Left lung (tissue), 10 donors: ENCODE measurements around the gene TPO. TPM values are rescaled to one million over a fixed set of nuclear protein-coding genes. Genes with fewer than 3 reads are reported as not detected.

Source experiments
- ATAC-seq: fragments of 200-7000 bp; cut with Tn5 transposase; one replicate; pipeline ENCODE4 v1.9.1; 2020; ENCODE audit warnings: moderate library complexity
- DNase-seq, 4 donors: peaks; one replicate each; pipeline ENCODE4 v3.0.0-alpha.2; 2013 to 2020
- H3K27ac ChIP-seq, 2 donors: fragments of 200-600 bp; sonication (generic) in 1 of 2; one replicate each; pipeline versions ENCODE4 v1.5.0 to v1.8.0; 2020 to 2021
- H3K27me3 ChIP-seq, 2 donors: fragments of 200-600 bp; sonication (generic) in 1 of 2; one replicate each; pipeline versions ENCODE4 v1.5.0 to v1.8.0; 2020 to 2021
- H3K36me3 ChIP-seq, 2 donors: fragments of 200-600 bp; sonication (generic) in 1 of 2; one replicate each; pipeline versions ENCODE4 v1.5.0 to v1.8.0; 2020 to 2021
- H3K4me1 ChIP-seq, 2 donors: fragments of 200-600 bp; one replicate each; pipeline ENCODE4 v1.8.0; 2021
- H3K4me3 ChIP-seq, 2 donors: fragments of 200-600 bp; sonication (generic) in 1 of 2; one replicate each; pipeline versions ENCODE4 v1.5.0 to v1.8.0; 2020 to 2021; ENCODE audit warnings: mild to moderate bottlenecking in 1 of 2
- H3K9me3 ChIP-seq, 2 donors: fragments of 200-600 bp; sonication (generic) in 1 of 2; one replicate each; pipeline versions ENCODE4 v1.5.0 to v1.8.0; 2020 to 2021
- intact Hi-C, 2 donors: fragments of 100-400 bp; cut with DNase I; formaldehyde crosslinking; loops; one replicate each; pipeline versions ENCODE4 v1.11.2 to v1.14.2; 2022
- polyA plus RNA-seq, 6 donors: library from polyadenylated mRNA; unstranded; fragments of 120-200 nt; gene quantifications; one replicate each; pipeline ENCODE4 v1.2.1, GENCODE V29; 2013; ENCODE audit not compliant: insufficient read length in 6 of 6
- total RNA-seq, 2 donors: library from RNA; stranded (reverse); fragmentation: NEBNext Ultra II Directional; extraction: Animal tissue kit (Norgen Biotek cat#: 25700); gene quantifications; one replicate each; pipeline ENCODE4 v1.2.1, GENCODE V29; 2021
- TF ChIP-seq, protein P1 (sequence below), 2 donors: fragments of 200-600 bp; sonication (generic) in 1 of 2; IDR thresholded peaks; one replicate each; pipeline versions ENCODE4 v1.5.0 to v1.8.0; 2021; ENCODE audit warnings: antibody characterized with exemption in 2 of 2
- donor health status: DM: no; HTN: yes; CAD: no.
- donor health status: DM: no; HTN: no; CAD: no.

Gene TPO
- total and polyA plus RNA-seq, 8 donors, result 0.08 to 0.45 (median 0.21) TPM; not detected in 1

DNA sequence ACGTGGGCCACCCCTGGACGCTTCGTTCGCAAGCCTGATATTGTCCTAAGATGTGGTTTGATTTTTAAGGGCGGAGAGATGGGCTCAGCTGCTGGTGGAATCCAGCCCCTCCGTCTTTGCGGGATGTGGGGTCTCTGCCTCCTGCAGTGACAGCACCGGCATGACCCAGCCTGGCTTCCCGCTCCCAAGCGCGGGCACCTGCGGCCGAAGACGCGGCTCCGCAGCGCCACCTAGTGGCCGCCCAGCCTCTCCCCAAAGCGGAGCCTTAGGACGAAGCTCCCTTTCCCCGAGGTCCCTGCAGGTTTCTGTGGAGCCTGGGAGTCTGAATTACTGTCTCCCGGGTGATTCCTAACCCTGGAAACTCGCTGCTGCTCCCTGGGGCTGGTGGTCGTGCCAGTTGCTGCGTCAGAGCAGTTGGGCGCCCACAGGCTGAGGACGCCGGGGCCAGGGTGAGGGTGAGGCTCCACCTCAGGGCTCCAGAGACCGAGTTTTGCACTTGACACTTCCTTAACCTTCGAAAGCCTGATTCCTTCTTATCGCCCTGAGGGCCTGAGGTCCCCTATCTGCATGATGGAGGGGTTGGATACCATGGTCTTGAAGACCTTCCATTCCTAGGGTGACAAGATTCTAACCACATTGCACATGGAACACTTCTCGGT lies 137.5 kb downstream of the TPO start:
- ATAC-seq, result peak; percentile 83
- TF ChIP-seq, protein P1, sequence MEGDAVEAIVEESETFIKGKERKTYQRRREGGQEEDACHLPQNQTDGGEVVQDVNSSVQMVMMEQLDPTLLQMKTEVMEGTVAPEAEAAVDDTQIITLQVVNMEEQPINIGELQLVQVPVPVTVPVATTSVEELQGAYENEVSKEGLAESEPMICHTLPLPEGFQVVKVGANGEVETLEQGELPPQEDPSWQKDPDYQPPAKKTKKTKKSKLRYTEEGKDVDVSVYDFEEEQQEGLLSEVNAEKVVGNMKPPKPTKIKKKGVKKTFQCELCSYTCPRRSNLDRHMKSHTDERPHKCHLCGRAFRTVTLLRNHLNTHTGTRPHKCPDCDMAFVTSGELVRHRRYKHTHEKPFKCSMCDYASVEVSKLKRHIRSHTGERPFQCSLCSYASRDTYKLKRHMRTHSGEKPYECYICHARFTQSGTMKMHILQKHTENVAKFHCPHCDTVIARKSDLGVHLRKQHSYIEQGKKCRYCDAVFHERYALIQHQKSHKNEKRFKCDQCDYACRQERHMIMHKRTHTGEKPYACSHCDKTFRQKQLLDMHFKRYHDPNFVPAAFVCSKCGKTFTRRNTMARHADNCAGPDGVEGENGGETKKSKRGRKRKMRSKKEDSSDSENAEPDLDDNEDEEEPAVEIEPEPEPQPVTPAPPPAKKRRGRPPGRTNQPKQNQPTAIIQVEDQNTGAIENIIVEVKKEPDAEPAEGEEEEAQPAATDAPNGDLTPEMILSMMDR (IDR thresholded peaks at IDR 0.05), result peak; percentile 93 to 98
- H3K4me1 ChIP-seq, result peaks cover 0 to 4% of the 10 kb centered on the region in 2 donors
- peak; percentile 34 to 91 (median 48) for DNase-seq
- intact Hi-C loops, result no loop called here
- H3K27me3 ChIP-seq, result peaks cover 0 to 16% of the 10 kb centered on the region in 2 donors
- H3K36me3 ChIP-seq, result no peaks in the 10 kb centered on the region
- H3K27ac ChIP-seq, result no peak overlapping the region
- no peak overlapping the region for H3K4me3 ChIP-seq
- H3K9me3 ChIP-seq, result no peaks in the 10 kb centered on the region

DNA sequence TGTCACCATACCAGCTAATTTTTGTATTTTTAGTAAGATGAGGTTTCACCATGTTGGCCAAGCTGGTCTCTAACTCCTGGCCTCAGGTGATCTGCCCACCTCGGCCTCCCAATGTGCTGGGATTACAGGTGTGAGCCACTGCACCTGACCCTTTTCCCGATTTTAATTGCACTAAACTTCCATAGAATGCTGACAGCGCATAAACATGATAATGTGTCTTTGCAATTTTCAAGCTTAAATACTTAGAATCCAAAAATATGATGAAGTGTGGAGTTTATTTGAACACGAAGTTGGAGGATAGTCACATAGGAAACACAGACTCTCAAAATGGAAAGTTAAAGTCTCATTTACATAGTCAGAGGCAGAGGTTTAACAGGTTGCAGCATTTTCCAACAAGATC lies 138.6 kb downstream of the TPO start:
- peaks cover 0 to 16% of the 10 kb centered on the region in 2 donors for H3K27me3 ChIP-seq
- TF ChIP-seq, protein P1 (IDR thresholded peaks at IDR 0.05), result no peak
- no peak overlapping the region for H3K27ac ChIP-seq
- no peaks in the 10 kb centered on the region for H3K9me3 ChIP-seq
- peaks cover 0 to 4% of the 10 kb centered on the region in 2 donors for H3K4me1 ChIP-seq
- intact Hi-C loops, result no loop called here
- DNase-seq (no peak), ATAC-seq (no peak)
- H3K36me3 ChIP-seq, result no peaks in the 10 kb centered on the region
- no peak overlapping the region for H3K4me3 ChIP-seq

DNA sequence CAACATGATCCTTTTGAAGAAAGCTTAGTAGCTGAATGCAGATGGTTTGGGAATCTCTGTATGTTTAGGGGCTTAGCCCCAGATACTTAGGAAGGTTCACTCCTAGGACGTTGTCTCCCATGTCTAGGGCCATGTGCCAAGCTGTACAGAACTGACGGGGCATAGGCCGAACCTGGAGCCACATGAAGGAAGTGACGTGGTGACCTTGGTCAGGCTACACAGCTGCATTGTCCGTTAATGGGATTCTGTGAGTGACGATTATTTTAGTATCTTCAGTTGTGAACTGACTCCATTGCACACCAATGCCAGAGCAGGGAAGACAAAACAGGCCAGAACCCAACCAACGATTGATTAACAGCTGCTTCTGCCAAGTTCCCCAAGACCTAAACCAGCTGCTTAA lies 139.3 kb downstream of the TPO start:
- DNase-seq (no peak), ATAC-seq (no peak)
- H3K36me3 ChIP-seq, result no peaks in the 10 kb centered on the region
- H3K4me3 ChIP-seq, result no peak overlapping the region
- intact Hi-C loops, result no loop called here
- peaks cover 0 to 4% of the 10 kb centered on the region in 2 donors for H3K4me1 ChIP-seq
- H3K9me3 ChIP-seq, result no peaks in the 10 kb centered on the region
- H3K27ac ChIP-seq, result no peak overlapping the region
- H3K27me3 ChIP-seq, result peaks cover 0 to 16% of the 10 kb centered on the region in 2 donors
- TF ChIP-seq, protein P1 (IDR thresholded peaks at IDR 0.05), result no peak

DNA sequence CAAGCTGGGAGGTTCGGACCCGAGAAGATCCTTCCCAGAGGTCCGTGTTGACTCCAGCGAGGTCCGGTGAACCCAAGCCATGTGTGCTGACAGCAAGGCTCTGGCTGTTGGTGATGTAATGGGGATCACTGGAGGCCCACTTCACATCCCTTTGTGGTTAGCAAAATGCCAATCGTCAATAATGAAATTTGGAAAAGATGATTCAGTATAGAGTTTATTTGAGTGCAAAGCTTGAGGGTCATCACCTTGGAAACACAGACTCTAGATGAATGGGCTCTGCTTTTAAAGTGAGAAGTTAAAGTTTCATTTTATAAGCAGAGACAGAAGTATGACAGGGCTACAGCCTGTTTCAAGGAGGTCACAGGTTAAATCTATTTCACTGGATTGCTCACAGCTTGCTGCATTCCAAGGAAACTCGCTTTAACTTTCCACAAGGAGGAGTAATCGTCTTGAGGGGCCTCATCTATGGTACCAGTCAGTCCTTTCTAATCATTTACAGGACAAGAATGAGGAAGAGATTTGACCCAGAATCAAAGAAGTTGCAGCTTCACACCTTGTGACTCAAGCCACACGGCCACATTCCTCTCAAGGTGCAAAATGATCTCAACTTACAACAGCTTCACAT lies 140.5 kb downstream of the TPO start:
- peak in 3 of 4 donors; percentile 23 to 32 (median 27) for DNase-seq
- H3K36me3 ChIP-seq, result no peaks in the 10 kb centered on the region
- H3K27ac ChIP-seq, result no peak overlapping the region
- intact Hi-C loops, result no loop called here
- no peaks in the 10 kb centered on the region for H3K9me3 ChIP-seq
- H3K27me3 ChIP-seq, result peaks cover 0 to 16% of the 10 kb centered on the region in 2 donors
- no peak overlapping the region for H3K4me3 ChIP-seq
- peaks cover 0 to 4% of the 10 kb centered on the region in 2 donors for H3K4me1 ChIP-seq
- ATAC-seq, result peak; percentile 62
- TF ChIP-seq, protein P1 (IDR thresholded peaks at IDR 0.05), result no peak

DNA sequence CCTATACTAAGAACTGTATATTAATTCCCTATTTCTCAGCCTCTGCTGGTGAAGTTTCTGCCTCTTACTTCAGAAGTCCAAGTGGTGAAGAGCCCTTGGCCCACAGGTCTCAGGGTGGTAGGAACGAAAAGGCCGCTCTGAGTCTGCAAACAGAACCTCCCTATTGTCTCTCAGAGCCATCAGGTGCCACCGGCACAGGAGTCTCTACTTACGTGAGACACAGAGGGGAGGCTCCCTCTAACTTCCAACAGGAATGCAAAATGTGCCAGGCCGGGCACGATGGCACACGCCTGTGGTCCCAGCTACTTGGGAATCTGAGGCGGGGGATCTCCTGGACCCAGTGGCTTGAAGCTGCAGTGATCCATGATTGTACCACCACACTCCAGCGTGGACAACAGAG lies 143.0 kb downstream of the TPO start:
- TF ChIP-seq, protein P1 (IDR thresholded peaks at IDR 0.05), result no peak
- Histone ChIP-seq H3K4me3 (no peak overlapping the region), H3K27ac (no peak overlapping the region), H3K27me3 (peaks cover 0 to 2% of the 10 kb centered on the region in 2 donors), H3K36me3 (no peaks in the 10 kb centered on the region), H3K9me3 (no peaks in the 10 kb centered on the region), H3K4me1 (no peaks in the 10 kb centered on the region)
- ATAC-seq (no peak), DNase-seq (no peak)
- intact Hi-C loops, result no loop called here
